HepG2 (cell line): ENCODE measurements around the gene PPP2R5D. TPM values are rescaled to one million over a fixed set of nuclear protein-coding genes. Genes with fewer than 3 reads are reported as not detected.

Experiments
- ATAC-seq: fragments of 200-7000 bp; cut with Tn5 transposase; 3 replicates; pipeline ENCODE4 v1.9.1; 2020; ENCODE audit warnings: mild to moderate bottlenecking, moderate library complexity
- BruUV-seq: library from RNA; stranded (reverse); fragments of 400-500 nt; replicated peaks from 2 replicates; lab custom pipeline; 2021; lab: Mats Ljungman, UMichigan
- CTCF ChIA-PET: fragments of 300-600 bp; formaldehyde crosslinking; extraction: SDS; loops from one replicate; lab custom pipeline; 2021; ENCODE audit warnings: low total read pairs, inconsistent platforms, low intra/inter-chr PET ratio; lab: Yijun Ruan, JAX
- POLR2A ChIA-PET: fragments of 350-600 bp; sonication (Branson Sonifier 250); formaldehyde crosslinking; loops from one replicate; lab custom pipeline; 2020; ENCODE audit warnings: antibody characterized with exemption, inconsistent platforms; lab: Yijun Ruan, JAX
- DNase-seq: peaks from one replicate; pipeline ENCODE4 v3.0.0-alpha.2; 2015; ENCODE audit warnings: low spot score
- FAIRE-seq: peaks from 3 replicates; lab custom pipeline; 2011; peaks lifted over from hg19 to GRCh38; lab: Jason Lieb, UNC
- H2AFZ ChIP-seq: one replicate; pipeline ENCODE4 v1.6.1; 2011; ENCODE audit warnings: low read length, inconsistent platforms
- H3K27ac ChIP-seq: fragments of 300-600 bp; 3 replicates; pipeline ENCODE4 v1.8.0; 2011; ENCODE audit warnings: mixed run types, mild to moderate bottlenecking, mixed read lengths, low read length, inconsistent platforms; ENCODE audit not compliant: insufficient read depth; ENCODE audit errors: extremely low read length
- H3K27me3 ChIP-seq, 2 experiments: fragments of 200-600 bp in 1 of 2; 2 replicates in 1 of 2; 3 replicates in 1 of 2; pipeline versions ENCODE4 v1.6.0 to v1.8.0; 2011; ENCODE audit warnings: low read length in 2 of 2, mild to moderate bottlenecking in 2 of 2, moderate library complexity in 2 of 2, inconsistent platforms in 1 of 2; ENCODE audit not compliant: insufficient read depth in 2 of 2, control insufficient read depth in 1 of 2
- H3K36me3 ChIP-seq, 2 experiments: fragments of 200-600 bp in 1 of 2; replicated peaks in 1 of 2; 2 replicates in 1 of 2; 3 replicates in 1 of 2; pipeline versions ENCODE4 v1.5.1 to v1.8.0; 2011; ENCODE audit warnings: low read length in 2 of 2, inconsistent platforms in 1 of 2; ENCODE audit not compliant: insufficient read depth in 2 of 2, control insufficient read depth in 1 of 2
- H3K4me1 ChIP-seq: 2 replicates; pipeline ENCODE4 v1.5.1; 2012; ENCODE audit warnings: low read length, inconsistent platforms; ENCODE audit not compliant: insufficient read depth
- H3K4me2 ChIP-seq: 2 replicates; pipeline ENCODE4 v1.6.0; 2011; ENCODE audit warnings: low read depth, low read length, inconsistent platforms
- H3K4me3 ChIP-seq, 3 experiments: fragments of 200-600 bp in 1 of 3; sonication (generic), shearing (Covaris generic) in 1 of 3; replicated peaks in 1 of 3; 2 replicates each; pipeline ENCODE4 v1.5.1; 2011 to 2016; ENCODE audit warnings: low read length in 3 of 3, inconsistent platforms in 2 of 3, low read depth in 2 of 3, mild to moderate bottlenecking in 2 of 3, control low read depth in 1 of 3, mixed read lengths in 1 of 3; ENCODE audit not compliant: insufficient read depth in 1 of 3
- H3K79me2 ChIP-seq: one replicate; pipeline ENCODE4 v1.6.1; 2011; ENCODE audit warnings: low read length, inconsistent platforms; ENCODE audit not compliant: insufficient read depth
- H3K9ac ChIP-seq: 2 replicates; pipeline ENCODE4 v1.6.0; 2011; ENCODE audit warnings: mild to moderate bottlenecking, low read depth, low read length, inconsistent platforms; ENCODE audit not compliant: insufficient read depth
- H3K9me3 ChIP-seq: 2 replicates; pipeline ENCODE4 v1.5.1; 2012; ENCODE audit warnings: mild to moderate bottlenecking, low read length
- H4K20me1 ChIP-seq: 2 replicates; pipeline ENCODE4 v1.6.0; 2011; ENCODE audit warnings: inconsistent platforms, mild to moderate bottlenecking, low read length, moderate library complexity; ENCODE audit not compliant: insufficient read depth
- ARNTL ChIP-seq: sonication (generic); formaldehyde crosslinking; IDR thresholded peaks from 2 replicates; pipeline ENCODE4 v1.4.0; 2020; ENCODE audit warnings: mild to moderate bottlenecking, missing genetic modification reagents
- DMTF1 ChIP-seq: sonication (generic); formaldehyde crosslinking; IDR thresholded peaks from 2 replicates; pipeline ENCODE4 v1.4.0; 2020; ENCODE audit warnings: mild to moderate bottlenecking, missing genetic modification reagents
- GLI4 ChIP-seq: sonication (generic); formaldehyde crosslinking; IDR thresholded peaks from 2 replicates; pipeline ENCODE4 v1.5.1; 2020; ENCODE audit warnings: missing genetic modification reagents, mild to moderate bottlenecking, moderate library complexity, borderline replicate concordance
- KDM2A ChIP-seq: sonication (generic); formaldehyde crosslinking; IDR thresholded peaks from 2 replicates; pipeline ENCODE4 v1.4.0; 2020; ENCODE audit warnings: low read depth, missing genetic modification reagents, borderline replicate concordance
- KMT2B ChIP-seq: IDR thresholded peaks from 2 replicates; pipeline ENCODE4 v1.6.1; 2016; ENCODE audit warnings: missing genetic modification reagents, missing compliant biosample characterization
- MAZ ChIP-seq, 2 experiments: sonication (generic) in 1 of 2; formaldehyde crosslinking in 1 of 2; IDR thresholded peaks; 2 replicates each; pipeline versions ENCODE4 v1.5.0 to v1.6.1; 2012 to 2020; ENCODE audit warnings: low read depth in 2 of 2, mild to moderate bottlenecking in 2 of 2, borderline replicate concordance in 1 of 2, improper control_type of control experiment in 1 of 2, low read length in 1 of 2, missing genetic modification reagents in 1 of 2, moderate library complexity in 1 of 2
- NRL ChIP-seq: sonication (generic); formaldehyde crosslinking; IDR thresholded peaks from 2 replicates; pipeline ENCODE4 v1.5.0; 2020; ENCODE audit warnings: missing genetic modification reagents, mild to moderate bottlenecking, moderate library complexity, borderline replicate concordance
- PLRG1 ChIP-seq: fragments of 450-650 bp; conservative IDR thresholded peaks from 2 replicates; pipeline ENCODE4 v1.6.1; 2016
- RARA ChIP-seq: IDR thresholded peaks from 2 replicates; pipeline ENCODE4 v1.6.1; 2016; ENCODE audit warnings: missing genetic modification reagents, missing compliant biosample characterization
- ZKSCAN1 ChIP-seq: fragments of 150-350 bp; IDR thresholded peaks from 2 replicates; pipeline ENCODE4 v1.6.1; 2014; ENCODE audit warnings: low read length
- ZNF350 ChIP-seq: sonication (generic); formaldehyde crosslinking; IDR thresholded peaks from 2 replicates; pipeline ENCODE4 v1.4.0; 2020; ENCODE audit warnings: mild to moderate bottlenecking, low read depth, missing genetic modification reagents, borderline replicate concordance
- ZNF382 ChIP-seq: sonication (generic); formaldehyde crosslinking; IDR thresholded peaks from 2 replicates; pipeline ENCODE4 v1.5.0; 2020; ENCODE audit warnings: missing genetic modification reagents, mild to moderate bottlenecking, borderline replicate concordance
- ZNF576 ChIP-seq: sonication (generic); formaldehyde crosslinking; IDR thresholded peaks from 2 replicates; pipeline ENCODE4 v1.4.0; 2020; ENCODE audit warnings: mild to moderate bottlenecking, missing genetic modification reagents
- ZNF740 ChIP-seq: sonication (generic); formaldehyde crosslinking; IDR thresholded peaks from 2 replicates; pipeline ENCODE4 v1.4.0; 2020; ENCODE audit warnings: missing genetic modification reagents
- ZNF83 ChIP-seq: sonication (generic); formaldehyde crosslinking; IDR thresholded peaks from 2 replicates; pipeline ENCODE4 v1.4.0; 2020; ENCODE audit warnings: missing genetic modification reagents, mild to moderate bottlenecking, borderline replicate concordance
- ZNF878 ChIP-seq: sonication (generic); formaldehyde crosslinking; IDR thresholded peaks from 2 replicates; pipeline ENCODE4 v1.8.1; 2023; ENCODE audit warnings: mild to moderate bottlenecking, missing genetic modification reagents, moderate library complexity
- WGBS: methylation state at CpG from one replicate; pipeline ENCODE4 v1.1.6; 2017; ENCODE audit warnings: low lambda C conversion rate; 5-methylcytosine and 5-hydroxymethylcytosine counted together
- in situ Hi-C: cut with HindIII; loops from 2 replicates; pipeline ENCODE4 v1.10.0; 2017; ENCODE audit warnings: low pct_unique_long_range_greater_than_20kb; ENCODE audit not compliant: extremely low pct_ligation_motif_present
- intact Hi-C: fragments of 100-400 bp; cut with micrococcal nuclease; formaldehyde crosslinking; loops from one replicate; pipeline ENCODE4 v1.10.0; 2022; ENCODE audit not compliant: unreplicated experiment
- polyA plus RNA-seq, 8 experiments: library from polyadenylated mRNA; depleted of rRNA in 3 of 8; stranded (reverse) in 7 of 8; unstranded in 1 of 8; fragments of >200 nt; fragmentation: Illumina TruSeq in 4 of 8; extraction: Trizol in 4 of 8; gene quantifications; 2 replicates each; pipeline versions ENCODE4 v1.2.1 to v1.2.3, GENCODE V29; 2011 to 2016; ENCODE audit warnings: low read depth in 4 of 8, missing spikeins in 1 of 8, mixed read lengths in 1 of 8; ENCODE audit not compliant: insufficient read depth in 1 of 8
- total RNA-seq, 5 experiments: library from RNA; depleted of rRNA; stranded (reverse); fragments of >200 nt; fragmentation: Illumina TruSeq; extraction: Trizol; gene quantifications; 2 replicates each; pipeline ENCODE4 v1.2.3, GENCODE V29; 2016; ENCODE audit warnings: low read depth in 1 of 5

Gene PPP2R5D
- total and polyA plus RNA-seq, 2 of the 13 experiments (the other 11 are each of a cell fraction or from before 2014, with no cell fraction given) = 53.7 to 60.4 TPM

- TF ChIP-seq ZNF350 (CRISPR knock-in tag) = 0 out of 2 replicates have a peak, but pooled peaks have one; percentile 10
- no peak for TF ChIP-seq ZNF83 (CRISPR knock-in tag)
Observed at GRCh38 chr6:42969431-42969830, 14.9 kb upstream of the PPP2R5D start (continued).

- intact Hi-C loops = loop anchor here (2.0 kb wide), 1 partner anchor 41 kb away; the partner anchor contains the start of gene CNPY3
- FAIRE-seq (peak; percentile 89), DNase-seq (peak; percentile 70), ATAC-seq (peak; percentile 43)
- ChIA-PET CTCF (no interaction called here), POLR2A (interaction anchor here (0.9 to 3.4 kb wide), 12 partner anchors 9 to 84 kb away, joined by 3 to 38 read pairs (median 6); partner anchors contain the start of genes CNPY3, CUL7, GNMT and KLHDC3)
- 29% methylated on average over 4 of the region's 4 CpGs for WGBS
- H4K20me1 ChIP-seq = no peaks in the 10 kb centered on the region
- no peak overlapping the region for H2AFZ ChIP-seq
- in situ Hi-C loops = no loop called here
- H3K4me3 ChIP-seq = no peak overlapping the region
- no peaks in the 10 kb centered on the region for H3K27me3 ChIP-seq
- H3K4me1 ChIP-seq = peaks cover 47% of the 10 kb centered on the region
- H3K36me3 ChIP-seq = no peaks in the 10 kb centered on the region
- BruUV-seq = no TSS peak
- 0 out of 2 replicates have a peak overlapping the region, but pooled peaks have one; percentile 13 for H3K9ac ChIP-seq
- H3K9me3 ChIP-seq = no peaks in the 10 kb centered on the region
- H3K27ac ChIP-seq = peak overlapping the region; percentile 53
- H3K79me2 ChIP-seq = no peaks in the 10 kb centered on the region
- H3K4me2 ChIP-seq = peak overlapping the region; percentile 26; the same call in 1 of the 2 replicates
- TF ChIP-seq KMT2B = no peak
- no peak for TF ChIP-seq ARNTL (CRISPR knock-in tag)
- no peak for TF ChIP-seq ZKSCAN1
- TF ChIP-seq ZNF382 (CRISPR knock-in tag) = no peak
- TF ChIP-seq ZNF878 = no peak
- 0 out of 2 replicates have a peak, but pooled peaks have one; percentile 1 for TF ChIP-seq MAZ (IDR thresholded peaks at IDR 0.05; ENCODE audit: borderline replicate concordance, low read depth, low read length)
- TF ChIP-seq MAZ (CRISPR knock-in tag; IDR thresholded peaks at IDR 0.05; ENCODE audit: low read depth) = no peak
- TF ChIP-seq KDM2A (CRISPR knock-in tag) = no peak
- TF ChIP-seq GLI4 (CRISPR knock-in tag) = no peak
- no peak for TF ChIP-seq PLRG1
- no peak for TF ChIP-seq NRL (CRISPR knock-in tag)
- no peak for TF ChIP-seq ZNF576 (CRISPR knock-in tag)
- 0 out of 2 replicates have a peak, but pooled peaks have one; percentile 49 for TF ChIP-seq ZNF740 (CRISPR knock-in tag)
- TF ChIP-seq RARA (CRISPR knock-in tag) = peak; percentile 8; the same call in 1 of the 2 replicates
- TF ChIP-seq DMTF1 (CRISPR knock-in tag) = no peak
Observed at GRCh38 chr6:42969934-42970333, 14.4 kb upstream of the PPP2R5D start.
